A549 (cell line): ENCODE measurements around the gene TRERF1.

ENCODE experiments used
- CHD4 ChIP-seq: fragments of 200-600 bp; sonication (generic); IDR thresholded peaks from 2 replicates; pipeline ENCODE4 v1.6.1; 2016; ENCODE audit warnings: antibody characterized with exemption, mild to moderate bottlenecking, borderline replicate concordance
- GATA3 ChIP-seq: IDR thresholded peaks from 2 replicates; pipeline ENCODE4 v1.6.1; 2012; ENCODE audit warnings: borderline replicate concordance
- NFE2L2 ChIP-seq: fragments of 150-350 bp; conservative IDR thresholded peaks from 2 replicates; pipeline ENCODE4 v1.6.1; 2014; ENCODE audit warnings: low read length
- POLR2A ChIP-seq: IDR thresholded peaks from 2 replicates; pipeline ENCODE4 v1.6.1; 2012; ENCODE audit warnings: mild to moderate bottlenecking, low read length
- RCOR1 ChIP-seq: fragments of 150-350 bp; IDR thresholded peaks from 2 replicates; pipeline ENCODE4 v1.6.1; 2014; ENCODE audit warnings: antibody characterized with exemption, low read length, low read depth
- SMC3 ChIP-seq: fragments of >200 bp; sonication (Bioruptor Twin); formaldehyde crosslinking; IDR thresholded peaks from 3 replicates; pipeline ENCODE4 v1.6.1; 2018; ENCODE audit warnings: inconsistent platforms
- TF ChIP-seq, protein P1 (sequence below): fragments of >200 bp; sonication (Bioruptor Twin); formaldehyde crosslinking; IDR thresholded peaks from 3 replicates; pipeline ENCODE4 v1.5.1; 2016
- TF ChIP-seq, protein P2 (sequence below): IDR thresholded peaks from 2 replicates; pipeline ENCODE4 v1.6.1; 2012
- TF ChIP-seq, protein P3 (sequence below): fragments of 150-350 bp; IDR thresholded peaks from 2 replicates; pipeline ENCODE4 v1.6.1; 2014; ENCODE audit warnings: low read depth, mild to moderate bottlenecking, low read length

DNA sequence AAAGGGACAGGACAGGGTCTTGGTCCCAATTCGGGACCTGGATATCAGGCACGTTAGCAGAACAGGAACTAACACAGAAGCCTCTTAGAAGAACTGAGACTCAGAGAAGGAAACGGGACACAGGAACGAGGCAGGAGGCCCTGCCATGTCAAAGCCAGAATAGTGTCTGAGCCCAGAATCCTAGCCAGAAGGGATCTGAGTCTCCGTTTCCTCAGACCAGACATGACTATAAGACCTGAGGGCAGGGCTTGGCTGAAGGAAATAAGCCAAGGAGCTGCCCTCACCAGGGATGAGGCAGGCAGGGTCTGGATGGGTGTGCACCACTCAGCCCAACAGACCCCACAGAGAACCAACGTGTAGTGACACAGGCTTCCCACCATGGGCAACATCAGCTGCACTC is 40.3 kb downstream of the TRERF1 start:
- TF ChIP-seq, protein P1, sequence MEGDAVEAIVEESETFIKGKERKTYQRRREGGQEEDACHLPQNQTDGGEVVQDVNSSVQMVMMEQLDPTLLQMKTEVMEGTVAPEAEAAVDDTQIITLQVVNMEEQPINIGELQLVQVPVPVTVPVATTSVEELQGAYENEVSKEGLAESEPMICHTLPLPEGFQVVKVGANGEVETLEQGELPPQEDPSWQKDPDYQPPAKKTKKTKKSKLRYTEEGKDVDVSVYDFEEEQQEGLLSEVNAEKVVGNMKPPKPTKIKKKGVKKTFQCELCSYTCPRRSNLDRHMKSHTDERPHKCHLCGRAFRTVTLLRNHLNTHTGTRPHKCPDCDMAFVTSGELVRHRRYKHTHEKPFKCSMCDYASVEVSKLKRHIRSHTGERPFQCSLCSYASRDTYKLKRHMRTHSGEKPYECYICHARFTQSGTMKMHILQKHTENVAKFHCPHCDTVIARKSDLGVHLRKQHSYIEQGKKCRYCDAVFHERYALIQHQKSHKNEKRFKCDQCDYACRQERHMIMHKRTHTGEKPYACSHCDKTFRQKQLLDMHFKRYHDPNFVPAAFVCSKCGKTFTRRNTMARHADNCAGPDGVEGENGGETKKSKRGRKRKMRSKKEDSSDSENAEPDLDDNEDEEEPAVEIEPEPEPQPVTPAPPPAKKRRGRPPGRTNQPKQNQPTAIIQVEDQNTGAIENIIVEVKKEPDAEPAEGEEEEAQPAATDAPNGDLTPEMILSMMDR: no peak
- TF ChIP-seq, protein P2, sequence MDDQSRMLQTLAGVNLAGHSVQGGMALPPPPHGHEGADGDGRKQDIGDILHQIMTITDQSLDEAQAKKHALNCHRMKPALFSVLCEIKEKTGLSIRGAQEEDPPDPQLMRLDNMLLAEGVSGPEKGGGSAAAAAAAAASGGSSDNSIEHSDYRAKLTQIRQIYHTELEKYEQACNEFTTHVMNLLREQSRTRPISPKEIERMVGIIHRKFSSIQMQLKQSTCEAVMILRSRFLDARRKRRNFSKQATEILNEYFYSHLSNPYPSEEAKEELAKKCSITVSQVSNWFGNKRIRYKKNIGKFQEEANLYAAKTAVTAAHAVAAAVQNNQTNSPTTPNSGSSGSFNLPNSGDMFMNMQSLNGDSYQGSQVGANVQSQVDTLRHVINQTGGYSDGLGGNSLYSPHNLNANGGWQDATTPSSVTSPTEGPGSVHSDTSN: no peak
- TF ChIP-seq SMC3: no peak
- TF ChIP-seq, protein P3, sequence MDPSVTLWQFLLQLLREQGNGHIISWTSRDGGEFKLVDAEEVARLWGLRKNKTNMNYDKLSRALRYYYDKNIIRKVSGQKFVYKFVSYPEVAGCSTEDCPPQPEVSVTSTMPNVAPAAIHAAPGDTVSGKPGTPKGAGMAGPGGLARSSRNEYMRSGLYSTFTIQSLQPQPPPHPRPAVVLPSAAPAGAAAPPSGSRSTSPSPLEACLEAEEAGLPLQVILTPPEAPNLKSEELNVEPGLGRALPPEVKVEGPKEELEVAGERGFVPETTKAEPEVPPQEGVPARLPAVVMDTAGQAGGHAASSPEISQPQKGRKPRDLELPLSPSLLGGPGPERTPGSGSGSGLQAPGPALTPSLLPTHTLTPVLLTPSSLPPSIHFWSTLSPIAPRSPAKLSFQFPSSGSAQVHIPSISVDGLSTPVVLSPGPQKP: no peak
- no peak for TF ChIP-seq GATA3
- TF ChIP-seq NFE2L2: no peak
- TF ChIP-seq RCOR1: no peak
- no peak for TF ChIP-seq POLR2A
- no peak for TF ChIP-seq CHD4
